GM12872 (cell line): ENCODE measurements around the gene MORC2.

Experiments used
- CTCF ChIP-seq: IDR thresholded peaks from 3 replicates; pipeline ENCODE4 v1.5.1; 2011; ENCODE audit warnings: low read depth, mild to moderate bottlenecking, low read length, moderate library complexity; ENCODE audit not compliant: insufficient read depth

The MORC2 gene

GRCh38 chr22:30990690-30991089 is 22.1 kb upstream of the MORC2 start:
- no peak for TF ChIP-seq CTCF

GRCh38 chr22:30989474-30989873 is 20.9 kb upstream of the MORC2 start:
- TF ChIP-seq CTCF = no peak

- no peak for TF ChIP-seq CTCF
Observed at GRCh38 chr22:30985561-30986208, 17.1 kb upstream of the MORC2 start.

- no peak for TF ChIP-seq CTCF
Observed at GRCh38 chr22:30984317-30984716, 15.7 kb upstream of the MORC2 start.

GRCh38 chr22:30982512-30982911 is 13.9 kb upstream of the MORC2 start:
- no peak for TF ChIP-seq CTCF

GRCh38 chr22:30979932-30980331 is 11.4 kb upstream of the MORC2 start:
- TF ChIP-seq CTCF = no peak

GRCh38 chr22:30978304-30978962 is 9.9 kb upstream of the MORC2 start:
- no peak for TF ChIP-seq CTCF
